Thoracic aorta (tissue), 2 donors: ENCODE data around the gene PINK1. TPM values are rescaled to one million over a fixed set of nuclear protein-coding genes. Genes with fewer than 3 reads are reported as not detected.
"Not testable (repeated sequence)": the region's sequence is repeated elsewhere in the genome, so short reads cannot be mapped to it uniquely, and the experiment has no call there.

Experiments used
- ATAC-seq: fragments of 150-250 bp; one replicate; pipeline ENCODE4 v1.8.0; 2017; ENCODE audit warnings: low read depth; ENCODE audit not compliant: insufficient number of reproducible peaks, low FRiP score
- DNase-seq: peaks from one replicate; pipeline ENCODE4 v3.0.0-alpha.2; 2020; ENCODE audit warnings: low spot score
- H3K27ac ChIP-seq, 2 donors: fragments of 200-600 bp; sonication (generic); 1 replicate in 1 of 2; 2 replicates in 1 of 2; pipeline ENCODE4 v1.5.1; 2016; ENCODE audit warnings: mild to moderate bottlenecking in 2 of 2, moderate library complexity in 2 of 2
- H3K27me3 ChIP-seq: fragments of 200-600 bp; sonication (generic); replicated peaks from 2 replicates; pipeline ENCODE4 v1.6.0; 2016; ENCODE audit warnings: mild to moderate bottlenecking; ENCODE audit not compliant: insufficient read depth
- H3K36me3 ChIP-seq: fragments of 200-600 bp; sonication (generic); one replicate; pipeline ENCODE4 v1.5.1; 2016
- H3K4me1 ChIP-seq, 2 donors: fragments of 200-600 bp; sonication (generic); 1 replicate in 1 of 2; 2 replicates in 1 of 2; pipeline versions ENCODE4 v1.5.1 to v1.6.0; 2016; ENCODE audit warnings: low read depth in 2 of 2, mild to moderate bottlenecking in 1 of 2; ENCODE audit not compliant: control insufficient read depth in 1 of 2
- H3K4me3 ChIP-seq: fragments of 200-600 bp; sonication (generic); 2 replicates; pipeline ENCODE4 v1.5.1; 2016; ENCODE audit warnings: mild to moderate bottlenecking
- H3K9me3 ChIP-seq: fragments of 200-600 bp; sonication (generic); 2 replicates; pipeline ENCODE4 v1.5.1; 2016
- CTCF ChIP-seq: fragments of 200-600 bp; sonication (generic); IDR thresholded peaks from one replicate; pipeline ENCODE4 v1.5.1; 2019; ENCODE audit warnings: antibody characterized with exemption
- total RNA-seq, 2 donors: library from RNA; depleted of rRNA; stranded (reverse); fragments of >200 nt; gene quantifications; one replicate each; pipeline versions ENCODE4 v1.1.0 to v1.2.3, GENCODE V29; 2016

PINK1 gene
- total RNA-seq, 2 donors from 2014 or later = 88.4 to 140 TPM

GRCh38 chr1:20603504-20604464 lies 29.5 kb upstream of the PINK1 start:
- Histone ChIP-seq H3K4me1 (no peaks in the 10 kb centered on the region), H3K4me3 (no peak overlapping the region), H3K27me3 (no peaks in the 10 kb centered on the region), H3K27ac (no peak overlapping the region), H3K36me3 (no peaks in the 10 kb centered on the region), H3K9me3 (no peaks in the 10 kb centered on the region)
- DNase-seq (no peak), ATAC-seq (no peak)
- no peak for TF ChIP-seq CTCF

- no peak for TF ChIP-seq CTCF
- H3K27me3 ChIP-seq = no peaks in the 10 kb centered on the region
- no peak overlapping the region for H3K27ac ChIP-seq
- no peak overlapping the region for H3K4me3 ChIP-seq
- H3K36me3 ChIP-seq = no peaks in the 10 kb centered on the region
- no peaks in the 10 kb centered on the region for H3K4me1 ChIP-seq
- DNase-seq (no peak), ATAC-seq (no peak)
- no peaks in the 10 kb centered on the region for H3K9me3 ChIP-seq
Measured at GRCh38 chr1:20604678-20605077, 28.6 kb upstream of the PINK1 start.

- H3K9me3 ChIP-seq, ATAC-seq, H3K27me3 ChIP-seq, H3K27ac ChIP-seq, DNase-seq, H3K36me3 ChIP-seq, H3K4me3 ChIP-seq, H3K4me1 ChIP-seq: not testable (repeated sequence)
Measured at GRCh38 chr1:20606801-20607570, 26.3 kb upstream of the PINK1 start.

- no peak for TF ChIP-seq CTCF
- DNase-seq (no peak), ATAC-seq (no peak)
- H3K4me3 ChIP-seq = no peak overlapping the region
- no peaks in the 10 kb centered on the region for H3K9me3 ChIP-seq
- no peaks in the 10 kb centered on the region for H3K27me3 ChIP-seq
- peaks cover 0 to 6% of the 10 kb centered on the region in 2 donors for H3K4me1 ChIP-seq
- H3K36me3 ChIP-seq = no peaks in the 10 kb centered on the region
- no peak overlapping the region for H3K27ac ChIP-seq
Measured at GRCh38 chr1:20609541-20609940, 23.7 kb upstream of the PINK1 start.

- H3K4me1 ChIP-seq = peaks cover 0 to 11% of the 10 kb centered on the region in 2 donors
- no peak overlapping the region for H3K27ac ChIP-seq
- no peaks in the 10 kb centered on the region for H3K27me3 ChIP-seq
- DNase-seq (no peak), ATAC-seq (no peak)
- H3K4me3 ChIP-seq = no peak overlapping the region
- H3K9me3 ChIP-seq = no peaks in the 10 kb centered on the region
- H3K36me3 ChIP-seq = no peaks in the 10 kb centered on the region
- TF ChIP-seq CTCF = no peak
Measured at GRCh38 chr1:20610970-20611369, 22.3 kb upstream of the PINK1 start.
